ENCODE measurements around the gene UGP2.
"Not testable (repeated sequence)": the region's sequence is repeated elsewhere in the genome, so short reads cannot be mapped to it uniquely, and the experiment has no call there.

The UGP2 gene

DNA sequence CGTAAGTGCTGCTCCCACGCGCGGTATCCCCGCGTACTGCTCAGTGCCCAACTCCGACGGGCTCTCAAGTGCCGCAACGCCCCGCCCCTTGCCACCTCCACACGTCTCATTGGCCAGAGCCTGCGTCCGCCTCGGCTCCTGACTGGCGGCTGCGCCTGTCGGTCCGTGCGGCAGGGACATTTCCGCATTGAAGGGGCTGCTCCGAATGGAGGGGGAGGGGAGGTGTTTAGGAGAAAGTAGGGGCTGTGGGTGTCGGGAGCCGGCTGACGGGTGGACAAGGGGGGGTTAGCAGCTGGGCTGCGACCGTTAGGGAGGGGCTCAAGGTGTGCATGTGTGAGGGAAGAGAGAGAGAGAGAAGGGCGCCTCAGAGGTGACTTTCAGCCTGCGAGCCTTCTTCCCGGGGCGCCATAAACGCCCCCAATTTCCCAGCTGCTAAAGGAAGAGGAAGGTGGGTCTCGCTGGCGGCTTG, 877 bp upstream of the UGP2 start:
- DNase-seq, result peak; percentile 99

DNA sequence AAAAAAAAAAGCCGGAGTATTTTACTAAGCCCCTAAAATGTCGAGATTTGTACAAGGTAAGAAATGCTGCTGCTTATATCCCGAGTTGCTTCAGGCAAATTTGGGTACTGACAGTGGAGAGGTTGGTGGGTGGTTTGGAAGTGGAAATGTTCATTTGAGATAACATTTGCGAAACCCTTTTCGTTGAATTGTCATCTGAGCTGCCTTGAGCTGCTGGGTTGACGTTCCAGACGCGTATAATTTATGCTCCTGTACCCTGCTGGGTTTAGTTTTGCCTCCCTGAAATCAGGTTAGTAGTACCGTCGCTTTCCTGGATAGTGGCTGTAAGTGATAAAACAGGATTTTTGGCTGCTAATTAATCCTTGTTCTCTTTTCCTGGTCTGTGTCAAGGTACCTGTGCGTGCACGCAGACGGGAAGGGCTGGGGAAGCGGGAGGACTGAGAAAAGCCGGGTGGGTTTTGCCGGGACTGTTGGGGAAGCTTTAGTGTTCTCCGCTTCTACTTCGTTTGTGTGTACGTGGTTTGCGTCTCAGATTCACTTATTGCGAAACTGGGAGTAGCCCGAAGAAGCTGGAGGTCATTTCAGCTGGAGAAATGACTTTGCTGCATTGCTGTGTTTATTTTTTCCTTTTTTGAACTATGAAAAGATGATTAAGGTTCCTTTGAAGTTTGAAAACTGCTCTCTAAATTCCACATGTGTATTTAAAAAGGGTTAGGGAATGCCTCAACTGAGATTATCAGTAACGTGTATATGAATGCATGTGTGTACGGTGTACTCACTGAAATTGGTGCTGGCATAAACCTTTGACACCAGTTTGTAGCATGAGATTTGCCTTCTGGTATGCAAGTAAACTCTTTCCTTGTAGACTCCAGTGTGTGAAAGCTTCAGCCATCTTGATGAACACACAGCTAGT, 709 bp downstream of the UGP2 start:
- DNase-seq, result peak; percentile 22

DNA sequence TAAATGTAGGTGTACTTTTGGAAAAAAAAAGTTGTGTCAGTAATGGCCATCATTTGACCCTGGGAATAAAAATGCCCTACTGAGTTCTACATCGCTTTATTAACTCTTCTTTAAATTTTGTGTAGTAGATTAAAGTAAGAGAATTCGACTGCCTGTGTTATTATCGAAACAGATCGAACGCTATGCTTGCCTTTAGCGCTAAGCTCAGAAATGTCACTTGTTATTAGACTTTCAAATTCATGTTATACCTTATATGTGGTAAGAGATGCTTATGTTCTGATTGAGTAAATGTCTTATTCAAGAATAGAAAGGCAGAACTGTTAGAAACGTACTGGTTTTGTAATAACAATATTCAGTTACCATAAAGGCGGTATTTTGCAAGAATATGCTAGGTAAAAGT, 1.4 kb downstream of the UGP2 start:
- DNase-seq, result no peak

DNA sequence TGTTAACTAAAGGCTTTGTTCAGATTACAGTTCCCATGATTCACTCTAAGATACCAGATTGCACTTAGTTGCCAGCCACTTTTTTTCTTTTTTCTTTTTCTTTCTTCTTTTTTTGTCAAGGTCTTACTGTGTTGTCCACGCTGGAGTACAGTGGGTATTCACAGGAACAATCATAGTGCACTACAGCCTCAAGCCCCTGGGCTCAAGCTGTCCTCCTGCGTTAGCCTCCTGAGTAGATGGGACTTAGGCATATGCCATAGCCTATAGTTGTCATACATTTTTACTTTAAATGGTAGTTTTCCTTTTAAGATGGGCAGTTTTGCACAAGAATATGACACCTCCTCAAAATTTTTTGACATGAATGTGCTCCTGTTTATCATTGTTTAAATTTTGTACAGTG, 2.1 kb downstream of the UGP2 start:
- no peak for DNase-seq

- DNase-seq, result no peak
Measured at GRCh38 chr2:63844616-63845015, 2.9 kb downstream of the UGP2 start.

DNA sequence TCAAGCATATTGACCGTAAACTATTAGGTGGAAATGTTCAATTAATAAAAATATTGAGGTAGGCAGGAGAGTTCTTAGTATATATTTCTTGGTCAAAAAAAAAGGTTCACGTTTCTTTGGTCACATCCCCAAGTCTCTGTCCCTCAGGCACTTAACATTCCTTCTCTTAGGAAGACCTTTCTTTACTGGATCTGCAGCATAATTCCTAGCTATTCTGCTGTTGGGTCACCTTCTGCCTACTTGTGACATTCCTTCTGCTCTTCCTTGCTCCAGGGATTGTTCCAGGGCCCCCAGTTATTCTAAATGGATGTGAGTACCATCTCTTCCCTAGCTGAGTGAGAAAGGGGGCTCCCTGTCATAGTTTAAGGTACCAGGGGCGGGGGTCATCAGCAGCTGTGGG, 4.2 kb downstream of the UGP2 start:
- DNase-seq, result no peak

- no peak for DNase-seq
Measured at GRCh38 chr2:63846487-63846886, 4.8 kb downstream of the UGP2 start.

DNA sequence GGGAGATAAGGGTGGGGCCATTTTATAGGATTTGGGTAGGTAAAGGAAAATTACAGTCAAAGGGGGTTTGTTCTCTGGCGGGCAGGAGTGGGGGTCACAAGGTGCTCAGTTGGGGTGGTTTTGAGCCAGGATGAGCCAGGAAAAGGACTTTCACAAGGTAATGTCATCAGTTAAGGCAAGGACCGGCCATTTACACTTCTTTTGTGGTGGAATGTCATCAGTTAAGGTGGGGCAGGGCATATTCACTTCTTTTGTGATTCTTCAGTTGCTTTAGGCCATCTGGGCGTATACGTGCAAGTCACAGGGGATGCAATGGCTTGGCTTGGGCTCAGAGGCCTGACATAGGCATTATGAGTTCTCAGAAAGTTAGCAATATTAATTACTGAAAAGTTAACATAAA, 5.9 kb downstream of the UGP2 start:
- not testable (repeated sequence) for DNase-seq

DNA sequence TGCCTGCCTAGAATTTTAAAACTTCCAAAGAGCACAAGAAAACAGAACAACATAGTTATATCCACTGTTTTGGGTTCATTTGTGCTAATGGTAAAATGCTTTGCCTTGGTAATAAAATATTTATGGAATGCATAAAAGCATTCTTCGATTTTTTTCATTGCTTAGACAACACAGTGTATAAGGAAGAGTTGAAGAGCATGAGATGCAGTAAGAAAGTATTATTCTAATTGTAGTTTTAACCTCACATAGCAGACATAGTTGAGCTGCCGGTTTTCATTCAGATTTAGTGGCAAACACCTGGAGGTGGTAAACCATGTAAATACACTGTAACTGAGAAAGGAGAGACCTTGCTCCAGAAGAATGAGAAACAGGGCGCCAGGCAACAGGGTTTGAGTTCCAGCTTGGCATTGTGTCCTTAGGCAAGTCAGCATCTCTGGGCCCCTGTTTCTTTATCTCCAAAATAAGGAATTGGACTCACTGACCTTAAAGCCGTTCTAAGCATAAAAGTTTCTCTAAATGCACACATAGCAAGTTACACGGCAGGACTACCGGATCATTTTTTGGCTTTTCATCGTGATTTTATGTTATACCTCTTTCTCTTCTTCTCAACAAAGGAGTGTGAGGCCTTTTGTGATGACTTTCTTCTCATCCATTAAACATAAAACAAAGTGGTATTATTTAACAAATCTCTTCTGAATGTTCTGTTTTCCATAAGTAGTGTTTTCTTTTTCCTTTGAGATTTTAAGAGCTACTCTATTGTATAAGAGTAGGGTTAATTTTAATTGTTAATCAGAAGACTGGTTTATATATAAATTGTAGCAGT, 7.9 kb downstream of the UGP2 start:
- DNase-seq, result no peak

DNA sequence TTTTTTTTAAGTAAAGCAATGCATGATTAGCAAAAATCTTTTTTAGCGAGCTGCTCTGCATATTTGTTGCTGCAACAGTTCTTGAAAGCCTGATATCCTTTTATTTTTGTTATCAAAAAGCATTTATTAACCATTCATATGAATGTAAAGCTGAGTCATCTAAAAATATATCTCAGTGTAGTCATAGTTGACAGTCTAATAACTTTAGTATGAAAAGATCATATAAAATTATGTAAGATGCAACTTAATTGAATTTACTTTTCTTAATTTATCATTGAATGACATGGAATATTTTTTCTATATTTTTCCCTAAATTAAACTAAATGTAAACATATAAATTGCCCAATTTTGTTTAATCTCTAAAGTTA, 8.5 kb downstream of the UGP2 start:
- DNase-seq, result no peak

DNA sequence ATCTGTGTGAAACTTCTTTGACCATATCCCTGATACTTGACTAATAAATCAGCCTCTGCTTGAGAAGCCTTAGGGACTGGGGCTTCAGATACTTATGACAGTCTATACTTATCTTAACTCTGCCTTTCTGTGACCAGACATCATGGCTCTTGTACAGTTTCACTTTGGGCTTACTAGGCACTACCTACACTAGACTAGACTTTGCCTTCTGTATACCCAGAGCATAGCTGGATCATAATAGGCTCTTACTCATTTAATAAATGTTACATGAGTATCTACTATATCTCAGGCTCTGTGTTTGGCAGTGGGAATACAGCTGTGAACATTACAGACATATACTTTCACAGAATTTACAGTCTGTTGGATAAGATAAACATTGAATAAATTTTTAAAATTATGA, 9.0 kb downstream of the UGP2 start:
- no peak for DNase-seq

- no peak for DNase-seq
Measured at GRCh38 chr2:63851691-63852311, 10.1 kb downstream of the UGP2 start.

DNA sequence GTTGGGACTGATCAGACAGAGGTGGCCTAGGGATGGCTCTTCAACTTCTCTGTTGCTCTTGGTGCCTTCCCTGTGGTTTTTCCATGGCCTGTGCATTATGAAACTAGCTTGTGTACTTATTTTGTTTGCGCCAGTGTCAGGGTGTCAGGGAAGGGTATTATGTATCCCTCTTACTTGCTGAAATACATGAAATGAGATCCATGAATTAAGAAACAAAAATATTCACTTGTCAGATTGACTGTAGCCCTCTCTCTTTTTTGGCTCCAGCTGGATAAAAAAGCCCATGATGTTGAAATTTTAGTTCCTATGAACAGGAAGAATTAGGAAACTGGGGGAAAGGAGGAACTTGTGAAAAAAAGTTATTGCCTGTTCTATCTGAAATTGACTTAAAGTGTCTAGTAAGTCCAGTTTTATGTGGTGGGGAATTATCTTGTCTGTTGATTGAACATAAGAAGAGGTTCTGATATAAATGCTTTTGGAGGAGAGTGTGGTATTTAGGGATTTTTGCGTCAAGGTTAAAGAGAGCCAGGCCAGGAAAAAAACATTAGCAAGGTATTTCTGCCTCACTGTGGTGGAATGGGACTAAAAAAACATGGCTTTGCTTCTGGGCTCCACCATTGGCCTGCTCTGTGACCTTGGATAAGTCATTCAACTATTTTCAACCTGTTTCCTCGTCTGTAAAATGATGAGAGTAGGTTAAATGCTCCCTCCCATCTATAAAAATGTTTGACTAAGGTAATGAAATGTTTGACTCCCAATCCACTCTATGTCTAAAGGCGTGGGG, 12.0 kb downstream of the UGP2 start:
- DNase-seq, result no peak

GRCh38 chr2:63855418-63856302, 14.0 kb downstream of the UGP2 start:
- no peak for DNase-seq

GRCh38 chr2:63856303-63856603, 14.6 kb downstream of the UGP2 start:
- DNase-seq, result no peak

GRCh38 chr2:63858291-63858690, 16.6 kb downstream of the UGP2 start:
- DNase-seq, result no peak

GRCh38 chr2:63861220-63861822, 19.6 kb downstream of the UGP2 start:
- peak; percentile 46 for DNase-seq

- DNase-seq, result no peak
Measured at GRCh38 chr2:63862806-63863205, 21.1 kb downstream of the UGP2 start.

GRCh38 chr2:63863707-63864106, 22.0 kb downstream of the UGP2 start:
- no peak for DNase-seq

- no peak for DNase-seq
Measured at GRCh38 chr2:63865159-63865799, 23.6 kb downstream of the UGP2 start.

Data from RPMI8226 (cell line).